GM12875 (cell line): Measurements from ENCODE around the gene SLC16A8.

ENCODE experiments used
- H3K4me3 ChIP-seq: one replicate; pipeline ENCODE4 v1.5.1; 2011; ENCODE audit warnings: low read depth, low read length, control low read depth
- CTCF ChIP-seq: IDR thresholded peaks from 2 replicates; pipeline ENCODE4 v1.5.1; 2011; ENCODE audit warnings: low read depth, mild to moderate bottlenecking, control low read depth, inconsistent platforms, low read length, moderate library complexity, borderline replicate concordance; ENCODE audit not compliant: insufficient read depth

SLC16A8 gene

GRCh38 chr22:38062791-38063190, 21.2 kb downstream of the SLC16A8 start:
- no peak for TF ChIP-seq CTCF
- H3K4me3 ChIP-seq: no peak overlapping the region

GRCh38 chr22:38056969-38057891, 26.8 kb downstream of the SLC16A8 start, which contains the start of gene PICK1:
Gene PICK1, plus strand, starts transcription at chr22:38057404. Its CDS starts 406 bp downstream, at chr22:38057810.
- no peak for TF ChIP-seq CTCF

GRCh38 chr22:38051900-38052862, 31.8 kb downstream of the SLC16A8 start:
- no peak overlapping the region for H3K4me3 ChIP-seq
- TF ChIP-seq CTCF: peak; percentile 84

More at GRCh38 chr22:38056969-38057891, 26.8 kb downstream of the SLC16A8 start, which contains the start of gene PICK1:
- peak within 1 kb of the TSS; percentile 76 for H3K4me3 ChIP-seq

- H3K4me3 ChIP-seq: no peak overlapping the region
- no peak for TF ChIP-seq CTCF
These were observed 32.7 kb downstream of the SLC16A8 start for GRCh38 chr22:38051261-38051660.

GRCh38 chr22:38050720-38051119, 33.3 kb downstream of the SLC16A8 start:
- no peak for TF ChIP-seq CTCF
- H3K4me3 ChIP-seq: no peak overlapping the region

GRCh38 chr22:38049812-38050619, 34.0 kb downstream of the SLC16A8 start:
- no peak for TF ChIP-seq CTCF
- no peak overlapping the region for H3K4me3 ChIP-seq
